NK-92 (cell line): ENCODE data around the gene COG2.

Experiments
- DNase-seq: peaks from one replicate; lab custom pipeline; 2025; ENCODE audit not compliant: unreplicated experiment; lab: John Stamatoyannopoulos, UW

Gene COG2

DNA sequence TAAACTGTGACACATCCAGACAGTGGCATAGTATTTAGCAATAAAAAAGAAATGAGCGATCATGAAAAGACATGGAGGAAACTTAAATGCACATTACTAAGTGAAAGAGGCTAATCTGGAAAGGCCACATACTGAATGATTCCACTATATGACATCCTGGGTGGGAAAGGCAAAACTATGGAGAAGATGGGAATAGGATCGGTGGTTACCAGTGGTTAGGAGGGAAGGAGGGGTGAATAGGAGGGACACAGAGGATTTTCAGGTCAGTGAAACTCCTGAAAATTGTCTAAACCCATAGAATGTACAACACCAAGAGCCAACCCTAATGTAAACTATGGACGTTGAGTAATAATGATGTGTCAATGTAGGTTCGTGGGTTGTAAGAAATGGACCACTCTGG is 57.9 kb downstream of the COG2 start:
- DNase-seq = no peak

DNA sequence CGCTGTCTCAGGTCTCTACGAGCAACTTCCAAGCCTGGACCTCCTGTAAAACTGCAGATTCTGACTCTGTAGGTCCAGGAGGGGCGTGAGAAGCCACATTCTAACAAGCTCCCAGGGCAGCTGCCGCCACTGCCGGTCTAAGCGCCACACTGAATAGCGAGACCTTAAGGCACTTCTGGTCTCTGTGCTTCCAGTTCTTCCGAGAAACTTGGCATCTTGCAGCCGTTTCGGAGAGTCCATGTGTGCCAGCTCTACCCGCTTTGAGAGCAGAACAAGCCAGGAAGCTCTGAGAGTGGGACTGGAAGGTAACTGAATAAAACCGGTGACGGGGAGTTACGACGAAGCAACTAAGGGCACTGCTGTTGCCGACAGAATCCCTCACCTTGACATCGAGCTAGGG is 59.2 kb downstream of the COG2 start:
- DNase-seq = no peak

DNA sequence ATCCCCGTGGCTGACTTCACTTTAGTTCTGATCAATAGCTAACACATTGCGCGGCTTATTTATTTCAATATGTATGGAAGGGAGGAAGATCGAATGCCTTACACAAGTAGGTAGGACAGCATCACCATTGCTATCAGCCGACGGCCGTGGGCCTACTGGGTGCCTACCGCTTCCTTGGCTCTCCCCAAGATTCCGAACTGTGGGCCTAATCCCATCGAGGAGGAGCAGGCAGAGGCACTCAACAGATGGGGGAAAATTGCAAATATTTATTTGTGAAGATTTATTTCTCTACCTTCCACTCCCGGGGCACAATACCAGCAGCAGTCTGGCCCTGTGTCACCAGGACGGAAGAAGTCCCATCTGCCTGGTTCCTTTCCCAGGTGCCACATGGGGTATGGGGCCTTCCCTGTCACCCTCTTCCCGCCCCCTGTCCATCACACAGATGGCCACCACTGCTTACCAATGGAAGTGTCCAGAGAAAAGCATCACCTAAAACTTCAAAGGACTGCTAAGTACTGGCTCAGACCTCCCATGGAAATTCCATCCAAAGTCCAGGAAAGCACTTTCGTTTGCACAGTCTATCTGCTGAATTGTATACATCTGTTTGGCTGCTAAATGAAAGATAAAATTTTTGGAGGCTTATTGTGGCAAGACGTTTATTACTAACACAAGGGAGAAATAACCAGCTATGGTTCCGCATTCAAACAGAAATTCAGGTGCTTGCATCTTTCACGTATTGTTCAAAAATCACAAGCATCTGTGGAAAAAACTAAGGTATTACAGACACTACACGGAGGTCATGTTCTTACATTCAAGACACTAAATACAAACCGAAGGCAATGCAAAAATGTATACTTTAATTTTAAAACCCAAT is 59.9 kb downstream of the COG2 start:
- DNase-seq = no peak

DNA sequence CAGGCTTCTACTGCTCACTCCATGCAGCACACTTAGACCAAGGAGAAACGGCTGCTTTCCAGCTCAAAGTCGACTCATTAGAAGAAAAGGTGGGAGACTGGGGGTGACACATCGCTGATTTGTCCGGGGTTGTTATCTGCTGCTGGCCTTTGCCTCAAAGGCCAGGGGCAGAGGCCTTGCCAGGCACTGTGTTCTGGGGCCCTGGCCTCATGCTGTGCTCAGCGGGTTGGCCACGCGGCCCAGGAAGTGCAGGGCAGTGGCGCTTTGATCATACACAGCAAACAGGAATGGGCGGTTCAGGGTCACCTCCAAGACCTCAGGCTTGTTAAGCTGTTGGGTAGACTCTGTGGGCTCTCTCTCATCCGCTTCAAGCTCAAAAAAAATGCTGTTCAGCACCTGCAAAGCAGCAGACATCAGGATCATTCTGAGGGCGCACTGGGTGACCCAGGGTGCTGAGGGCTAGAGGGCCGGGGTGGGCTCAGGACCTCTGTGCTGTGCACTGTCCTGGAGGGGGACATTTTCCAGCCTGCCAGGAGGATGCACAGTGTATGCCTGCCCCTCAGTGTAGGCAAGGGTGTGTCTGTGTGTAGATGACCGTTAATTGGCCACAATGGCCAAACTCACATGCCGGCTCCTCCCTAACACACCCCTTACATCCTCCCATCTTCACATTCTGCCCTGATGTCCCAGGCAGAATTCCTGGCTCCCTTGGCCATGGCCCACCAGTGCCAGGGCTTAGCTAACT is 60.8 kb downstream of the COG2 start:
- no peak for DNase-seq

DNA sequence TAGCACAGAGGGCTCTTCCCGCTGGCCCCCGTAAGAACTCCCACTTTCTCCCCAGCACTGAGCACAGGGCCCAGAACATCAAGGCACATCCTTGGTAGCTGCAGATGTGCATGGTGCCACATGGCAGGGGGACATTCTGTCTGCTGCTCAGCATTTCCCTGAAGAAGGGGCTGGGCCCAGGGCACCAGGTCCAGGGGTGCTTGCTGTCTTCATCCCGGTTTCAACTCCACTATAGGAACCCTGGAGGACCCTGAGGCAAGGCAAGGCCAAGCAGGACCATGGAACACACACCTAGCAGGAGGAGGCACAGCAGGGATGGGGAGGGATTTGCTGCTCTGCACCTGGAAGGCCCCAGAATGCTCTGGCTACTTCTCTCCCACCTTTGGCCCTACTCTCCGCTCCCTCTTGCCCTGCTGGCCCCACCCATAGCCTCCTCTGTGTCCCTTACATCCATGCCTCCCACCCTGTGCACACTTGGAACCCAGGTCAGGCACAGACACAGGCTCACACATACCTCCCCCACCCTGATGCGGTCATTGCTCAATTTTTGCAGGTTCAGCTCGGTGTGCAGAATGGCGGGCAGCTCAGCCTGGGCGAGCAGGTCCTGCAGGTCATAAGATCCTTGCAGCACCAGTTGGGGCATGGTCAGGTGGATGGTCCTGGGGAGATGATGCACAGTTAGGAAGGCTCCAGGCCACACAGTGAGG is 61.6 kb downstream of the COG2 start:
- no peak for DNase-seq

DNA sequence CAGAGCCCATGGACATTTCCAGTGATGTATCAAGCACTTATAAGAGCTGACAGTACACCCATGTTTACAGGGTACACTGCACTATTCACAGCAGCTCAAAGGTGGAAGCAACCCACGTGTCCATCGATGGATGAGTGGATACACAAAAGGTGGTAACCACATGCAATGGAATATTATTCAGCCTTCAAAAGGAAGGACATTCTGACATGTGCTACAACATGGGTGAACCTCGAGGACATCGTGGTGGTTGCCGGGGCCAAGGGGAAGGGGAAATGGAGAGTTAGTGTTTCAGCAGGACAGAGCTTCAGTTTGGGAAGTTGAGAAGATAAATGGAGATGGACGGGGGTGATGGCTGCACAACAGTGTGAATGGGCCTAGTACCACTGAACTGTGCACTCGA is 62.5 kb downstream of the COG2 start:
- DNase-seq = no peak

DNA sequence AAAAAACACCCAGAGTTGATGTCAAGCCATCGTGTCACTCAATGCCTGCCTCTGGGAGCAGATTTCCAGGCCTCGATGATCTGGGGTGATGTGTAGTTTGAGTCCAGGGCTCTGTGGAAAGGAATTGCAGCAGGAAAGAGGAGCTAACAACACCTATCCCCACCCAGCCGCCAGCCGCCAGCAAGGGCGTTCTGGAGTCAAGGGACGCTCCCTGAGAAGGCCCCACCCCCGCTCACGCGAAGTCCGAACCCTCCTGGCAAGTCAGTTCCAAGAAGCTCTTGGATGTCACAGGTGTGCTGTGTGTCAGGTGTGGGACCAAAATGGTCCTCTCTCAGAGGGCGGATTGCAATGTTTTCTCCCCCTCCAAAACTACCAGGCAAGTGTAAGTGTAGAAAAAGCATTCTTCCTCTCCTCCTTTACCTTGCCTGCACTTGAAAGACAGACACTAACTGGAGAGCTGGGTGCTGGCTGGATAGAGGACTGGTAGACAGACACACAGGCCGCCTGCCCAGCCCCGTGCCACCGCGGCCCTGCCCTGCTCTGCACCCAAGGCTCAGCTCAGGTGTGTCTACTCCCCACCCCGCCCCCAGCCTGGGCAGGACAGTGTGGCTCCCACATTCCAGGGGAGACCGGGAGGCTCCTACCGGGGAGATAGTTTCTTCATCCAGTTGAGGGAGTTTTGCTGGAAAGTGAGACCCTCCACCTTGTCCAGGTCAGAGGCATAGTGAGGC is 63.2 kb downstream of the COG2 start:
- DNase-seq = no peak

DNA sequence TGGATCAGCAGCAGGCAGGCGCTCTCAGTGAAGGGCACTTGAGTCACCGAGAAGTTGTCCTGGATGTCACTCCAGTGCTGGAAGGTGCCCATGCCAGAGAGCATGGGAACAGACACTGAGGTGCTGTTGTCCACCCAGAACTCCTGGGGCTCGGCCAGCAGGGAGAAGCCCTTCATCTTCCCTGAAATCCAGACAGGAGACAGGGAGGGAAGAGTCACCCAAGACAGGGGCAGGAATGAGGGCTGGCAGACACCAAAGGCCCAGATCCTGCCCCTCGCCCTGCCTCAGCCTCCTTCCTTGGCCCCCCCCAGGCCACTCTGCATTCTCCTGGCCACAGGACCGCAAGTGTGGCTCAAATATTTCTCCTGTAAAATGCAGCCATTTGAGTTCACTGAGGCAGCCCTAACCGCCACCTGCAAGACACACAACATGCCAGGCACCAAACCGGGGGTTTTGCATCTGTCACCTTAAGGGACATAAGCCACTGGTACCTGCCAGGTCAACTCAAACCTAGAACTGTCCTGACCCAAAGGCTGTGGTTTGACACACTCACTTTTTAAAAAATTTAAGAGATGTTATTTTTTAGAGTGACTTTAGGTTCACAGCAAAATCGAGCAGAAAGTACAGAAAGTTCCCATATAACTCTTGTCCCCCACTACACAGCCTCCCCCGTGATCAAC is 63.9 kb downstream of the COG2 start:
- no peak for DNase-seq

DNA sequence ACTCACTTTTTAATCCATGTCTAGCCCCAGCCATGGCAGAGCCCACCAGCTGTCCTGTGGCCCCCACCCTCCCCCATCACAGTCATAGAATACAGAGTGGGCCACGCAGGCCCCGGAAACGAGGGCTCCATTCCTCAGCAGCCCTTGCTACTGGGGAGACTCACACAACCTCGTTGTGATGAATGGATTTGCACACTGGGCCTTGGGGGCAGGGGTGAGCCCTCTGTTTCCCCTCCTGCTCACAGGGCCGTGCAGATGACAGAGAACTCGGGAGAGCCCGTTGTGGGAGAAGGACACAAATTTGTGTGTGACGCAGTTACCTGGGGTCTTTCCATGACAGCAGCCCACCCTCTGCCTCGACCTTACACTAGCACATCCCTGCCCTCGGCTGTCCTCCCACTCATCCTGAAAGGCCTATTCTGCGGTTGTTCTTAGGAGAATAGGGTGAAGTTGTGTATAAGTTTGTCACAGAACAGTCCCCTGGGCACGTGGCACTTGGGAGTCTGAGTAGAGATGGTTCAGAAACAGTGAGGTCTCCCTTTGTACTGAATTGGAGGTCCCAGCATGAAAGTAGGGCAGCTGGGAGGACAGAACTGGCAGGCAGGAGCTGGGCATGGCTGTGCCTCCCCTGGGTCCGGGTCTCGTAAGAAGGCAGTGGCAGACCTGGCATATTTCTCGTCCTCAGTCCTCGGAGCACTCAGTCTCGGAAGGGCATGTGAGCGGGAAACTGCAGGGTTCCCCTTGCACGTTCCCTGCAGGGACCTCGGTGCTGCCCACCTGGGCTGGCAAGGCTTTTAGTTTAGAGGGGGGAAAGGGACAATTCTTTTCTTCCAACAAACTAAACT is 64.8 kb downstream of the COG2 start:
- no peak for DNase-seq

DNA sequence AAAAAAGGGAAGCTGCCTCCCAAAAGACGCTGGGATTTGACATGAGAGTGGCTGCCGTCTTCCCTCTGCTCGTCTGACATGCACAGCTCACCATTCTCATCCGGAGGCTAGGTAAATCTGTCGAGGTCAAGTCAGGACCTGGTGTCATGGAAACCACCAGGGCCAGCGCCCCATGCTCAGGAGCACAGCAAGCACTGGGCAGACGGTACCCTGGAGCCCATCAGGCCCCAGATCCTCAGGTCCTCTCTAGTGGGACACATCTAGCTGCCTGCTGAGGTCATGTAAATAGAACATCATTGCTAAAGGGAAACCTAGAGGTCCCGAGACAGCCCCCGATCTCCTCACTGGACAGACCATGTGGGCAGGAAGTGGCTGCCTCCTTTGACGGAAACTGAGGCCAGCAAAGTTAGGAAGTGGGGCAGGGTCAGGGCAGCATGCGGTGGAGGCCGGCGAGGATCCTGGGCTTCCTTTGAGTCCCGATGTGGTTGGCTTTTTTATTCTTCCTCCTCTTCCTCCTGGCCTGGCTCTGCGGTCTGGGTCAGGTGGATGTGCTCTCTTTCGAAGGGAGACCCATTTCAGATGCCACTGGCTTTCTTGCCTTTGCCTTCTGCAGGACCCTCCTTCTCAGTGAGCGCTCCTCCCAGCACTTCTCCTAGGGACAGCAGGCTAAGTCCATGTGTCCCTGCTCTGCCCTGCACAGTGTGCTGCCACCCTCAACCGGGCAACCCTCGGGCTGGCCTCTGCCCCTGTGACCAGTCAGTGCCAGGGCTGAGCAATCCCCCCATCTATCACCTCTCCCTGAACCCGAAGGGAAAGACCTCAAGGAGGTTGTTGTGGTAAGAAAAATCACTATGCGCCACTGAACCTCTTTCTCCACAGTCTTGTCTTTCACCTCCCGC is 65.7 kb downstream of the COG2 start:
- no peak for DNase-seq

DNA sequence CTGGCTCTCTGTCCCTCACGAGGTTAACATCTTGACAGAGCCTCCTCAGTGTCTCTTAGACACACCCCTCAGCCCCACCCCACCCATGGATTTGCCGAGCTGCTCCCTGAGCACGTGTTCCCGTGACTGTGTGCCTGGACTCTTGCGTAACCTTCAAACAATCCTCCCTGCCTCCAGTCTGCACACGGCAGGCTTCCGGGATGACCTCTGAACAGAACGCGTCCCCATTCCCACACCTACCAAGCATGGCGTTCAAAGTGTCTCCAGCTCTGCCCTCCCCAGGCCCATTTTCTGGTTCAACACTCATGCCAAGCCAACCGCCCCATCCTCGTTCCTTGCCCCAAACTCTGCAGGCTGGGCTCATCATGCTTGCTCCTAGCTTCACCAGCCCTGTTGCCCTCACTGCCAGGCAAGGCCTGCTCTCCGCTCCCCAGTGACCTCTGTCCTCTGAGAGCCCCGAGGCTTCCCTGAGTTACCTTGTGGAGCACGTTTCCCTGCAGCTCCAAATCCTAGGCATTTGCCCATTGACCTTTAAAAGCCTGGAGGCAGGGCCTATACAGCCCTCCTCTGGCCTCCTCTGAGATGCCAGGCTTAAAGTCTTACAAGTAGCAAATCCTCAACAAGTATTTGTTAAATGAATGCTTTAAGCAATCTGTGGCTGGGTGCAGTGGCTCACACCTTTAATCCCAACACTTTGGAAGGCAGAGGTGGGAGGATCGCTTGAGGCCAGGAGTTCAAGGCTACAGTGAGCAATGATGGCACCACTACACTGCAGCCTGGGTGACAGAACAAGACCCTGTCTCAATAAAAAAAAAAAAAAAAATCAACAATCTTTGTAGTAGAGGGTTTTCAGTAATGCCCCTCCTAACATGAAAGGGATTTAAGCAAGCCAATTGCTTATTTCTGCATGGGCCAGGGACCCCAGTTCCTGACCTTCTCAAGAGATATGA is 66.6 kb downstream of the COG2 start:
- no peak for DNase-seq

DNA sequence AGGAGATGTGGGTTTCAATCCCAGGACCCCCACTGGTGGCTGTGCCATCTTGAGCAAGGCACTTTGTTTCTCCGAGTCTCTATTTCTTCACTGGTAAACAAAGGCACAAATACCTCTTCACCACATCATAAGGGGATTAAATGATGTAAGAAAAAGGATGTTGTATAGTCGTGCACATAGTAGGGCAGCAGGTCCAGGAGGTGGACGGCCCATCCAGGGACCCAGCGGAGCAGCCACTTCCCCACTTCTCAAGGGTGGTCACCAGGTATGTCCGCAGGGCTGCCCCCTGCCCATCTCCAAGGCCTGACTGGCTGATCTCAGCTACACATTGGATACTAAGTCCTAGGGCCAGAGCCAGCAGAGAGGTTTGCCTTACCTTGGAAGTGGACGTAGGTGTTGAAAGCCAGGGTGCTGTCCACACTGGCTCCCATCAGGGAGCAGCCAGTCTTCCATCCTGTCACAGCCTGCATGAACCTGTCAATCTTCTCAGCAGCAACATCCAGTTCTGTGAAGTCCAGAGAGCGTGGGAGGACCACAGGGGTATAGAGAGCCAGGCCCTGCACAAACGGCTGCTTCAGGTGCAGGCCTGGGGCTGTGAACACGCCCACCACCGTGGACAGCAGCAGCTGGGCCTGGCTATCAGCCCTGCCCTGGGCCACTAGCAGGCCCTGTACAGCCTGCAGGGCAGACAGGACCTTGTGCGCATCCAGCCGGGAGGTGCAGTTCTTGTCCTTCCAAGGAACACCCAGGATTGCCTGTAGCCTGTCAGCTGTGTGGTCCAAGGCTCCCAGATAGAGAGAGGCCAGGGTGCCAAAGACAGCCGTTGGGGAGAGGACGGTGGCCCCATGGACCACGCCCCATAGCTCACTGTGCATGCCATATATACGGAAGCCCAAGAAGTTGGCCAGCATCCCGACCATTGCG is 67.6 kb downstream of the COG2 start:
- DNase-seq = no peak

DNA sequence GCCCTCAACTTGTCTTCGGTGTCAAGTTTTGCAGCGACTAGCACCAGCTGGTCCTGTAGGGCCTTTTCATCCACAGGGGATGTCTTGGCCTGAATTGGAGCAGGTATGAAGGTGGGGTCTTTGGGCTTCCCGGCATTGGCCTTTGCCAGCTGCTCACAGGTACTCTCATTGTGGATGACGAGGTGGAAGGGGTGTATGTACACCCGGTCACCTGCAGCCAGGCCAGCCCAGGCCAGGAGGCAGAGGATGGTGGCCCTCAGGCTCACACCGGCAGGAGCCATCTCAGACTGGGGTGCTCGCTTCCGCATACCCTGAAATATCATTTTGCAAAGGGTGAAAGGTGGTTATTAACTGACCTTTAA is 68.2 kb downstream of the COG2 start:
- no peak for DNase-seq

DNA sequence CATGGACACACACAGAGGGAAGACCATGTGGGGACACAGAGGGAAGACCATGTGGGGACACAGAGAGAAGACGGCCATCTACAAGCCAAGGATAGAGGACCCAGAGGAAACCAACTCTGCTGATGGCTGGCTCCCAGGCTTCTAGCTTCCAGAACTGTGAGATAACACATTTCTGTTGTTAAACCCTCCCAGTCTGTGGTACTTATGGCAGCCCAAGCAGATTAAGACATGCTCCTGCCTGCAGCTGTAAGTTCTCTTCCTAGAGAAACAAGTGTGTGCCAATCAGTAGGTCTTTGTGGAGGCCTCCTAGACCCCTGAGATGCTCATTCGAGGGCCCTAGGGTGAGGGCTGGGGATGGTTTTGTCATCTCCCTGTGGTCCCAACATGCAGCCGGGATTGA is 69.0 kb downstream of the COG2 start:
- no peak for DNase-seq

DNA sequence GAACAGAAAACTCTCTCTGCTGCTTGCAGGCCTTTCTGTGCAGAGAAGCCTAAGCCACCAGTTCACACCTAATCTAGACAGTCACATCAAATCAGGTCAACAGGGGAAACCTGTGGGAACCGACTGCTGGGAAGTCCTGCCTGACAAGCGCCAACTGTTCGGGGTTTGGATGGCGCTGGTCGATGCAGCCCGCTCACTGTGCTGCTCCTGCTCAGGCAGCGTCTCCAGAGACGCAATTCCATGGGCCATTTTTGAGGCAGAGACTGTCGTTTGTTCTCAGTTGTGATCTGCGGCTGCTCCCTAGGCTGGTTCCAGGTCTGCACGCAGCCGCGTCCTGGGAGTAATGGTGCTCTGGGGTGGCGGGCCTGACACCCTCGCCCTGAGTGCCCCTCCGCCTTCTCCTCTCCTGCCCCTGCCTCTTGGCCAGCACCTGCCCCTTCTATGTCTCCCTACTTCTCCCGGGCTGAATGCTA is 70.2 kb downstream of the COG2 start:
- no peak for DNase-seq

DNA sequence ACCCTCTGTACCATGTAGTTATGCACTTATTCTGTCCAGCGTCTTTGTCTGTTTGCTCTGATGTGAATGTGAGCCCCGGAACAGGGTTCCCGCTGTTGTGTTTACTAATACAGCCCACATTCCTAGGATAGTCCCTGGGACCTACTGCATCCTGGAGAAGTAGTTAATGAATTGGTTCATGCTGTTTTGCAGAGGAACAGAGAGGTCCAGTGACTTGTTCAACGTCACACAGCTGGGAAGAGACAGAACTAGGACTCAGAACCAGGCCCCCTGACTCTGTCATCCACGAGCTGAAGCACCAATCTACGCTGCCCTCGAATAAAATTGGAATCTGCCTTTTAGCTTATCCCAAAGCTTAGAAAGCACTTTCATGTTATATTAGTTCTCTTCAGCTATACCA is 70.9 kb downstream of the COG2 start:
- no peak for DNase-seq

DNA sequence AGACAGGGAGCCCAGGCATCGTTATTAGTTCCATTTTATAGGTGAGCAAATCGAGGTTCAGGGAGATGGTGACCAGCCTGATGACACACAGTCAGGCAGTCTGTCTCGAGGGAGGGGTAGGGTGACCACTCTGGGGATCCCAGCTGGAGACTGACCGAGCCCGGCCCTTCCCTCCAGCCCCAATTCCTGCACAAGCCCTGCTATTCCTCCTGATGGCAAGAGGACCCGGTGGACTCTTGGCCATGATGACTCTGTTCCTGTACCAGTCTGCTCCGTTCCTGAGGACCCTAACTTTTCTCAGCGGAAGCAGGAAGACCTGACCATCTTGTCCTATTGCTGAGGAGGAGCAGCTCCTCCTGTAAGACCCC is 71.2 kb downstream of the COG2 start:
- DNase-seq = no peak
